ENCODE results near the gene HPN.

- TF ChIP-seq POLR2AphosphoS5 (IDR thresholded peaks at IDR 0.05) (no peak), CTCF (IDR thresholded peaks at IDR 0.05) (no peak)
Observed at GRCh38 chr19:35076026-35076370, 34.5 kb downstream of the HPN start.
